ENCODE results near the gene DHRS12.

DHRS12 gene

GRCh38 chr13:51747438-51748434, 56.2 kb downstream of the DHRS12 start:
- DNase-seq: no peak

GRCh38 chr13:51746802-51747201, 57.2 kb downstream of the DHRS12 start:
- DNase-seq: no peak

DNA sequence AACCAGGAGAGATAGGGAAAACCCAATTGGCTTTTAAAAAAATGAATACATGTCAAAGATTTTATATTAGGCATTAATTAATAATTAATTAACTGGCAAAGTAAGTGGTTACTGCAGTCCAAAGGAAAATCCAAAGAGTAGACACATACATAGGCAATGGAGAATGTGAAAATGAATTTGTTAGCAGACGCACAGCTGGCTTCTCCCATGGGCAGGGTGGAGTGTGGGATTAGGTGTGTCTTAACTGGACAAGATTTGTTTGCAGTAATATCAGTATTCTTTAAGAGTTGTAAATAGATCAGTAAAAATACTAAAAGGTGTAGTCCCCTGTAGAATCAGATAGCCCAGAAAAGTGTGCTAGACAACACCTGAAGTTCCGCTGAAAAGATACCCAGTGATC, 58.7 kb downstream of the DHRS12 start:
- DNase-seq: no peak

DNA sequence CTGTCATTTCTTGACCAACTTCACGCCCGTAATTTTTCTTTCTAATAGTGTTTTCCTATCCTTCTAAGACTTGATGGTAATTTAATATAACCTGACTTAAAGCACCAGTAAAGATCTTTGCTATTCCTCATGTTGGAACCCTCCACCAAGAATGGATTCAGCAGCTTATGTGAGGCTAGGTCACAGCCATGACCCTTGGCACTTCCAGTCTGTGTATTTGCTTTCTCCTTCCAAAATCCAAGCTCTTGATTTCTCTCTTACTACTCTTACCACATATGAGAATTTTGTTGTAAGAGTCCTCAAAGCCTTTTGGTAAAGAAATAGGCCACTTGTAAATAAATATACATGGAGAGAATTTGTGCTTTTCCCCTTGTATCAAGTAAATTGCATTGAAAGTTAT, 61.4 kb downstream of the DHRS12 start:
- no peak for DNase-seq

GRCh38 chr13:51742031-51742430, 61.9 kb downstream of the DHRS12 start:
- DNase-seq: no peak

DNA sequence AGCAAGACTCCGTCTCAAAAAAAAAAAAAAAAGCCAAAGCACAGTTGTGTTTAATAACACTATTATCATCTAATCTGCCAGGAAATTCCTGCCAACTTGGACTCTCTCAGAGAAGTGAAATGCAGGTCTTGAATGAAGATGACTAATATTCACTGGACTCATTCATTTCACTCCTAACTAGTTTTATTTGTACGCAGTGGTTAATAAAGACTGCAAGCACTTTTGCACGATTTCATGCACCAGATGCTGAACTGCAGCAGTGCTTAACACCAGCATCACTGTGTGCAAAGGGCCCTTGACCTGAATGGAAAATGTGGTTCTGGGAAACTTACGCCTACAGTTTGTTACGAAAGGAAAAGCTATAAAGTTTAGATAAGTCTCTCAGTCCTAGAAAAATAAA, 63.3 kb downstream of the DHRS12 start:
- no peak for DNase-seq

- no peak for DNase-seq
Measured at GRCh38 chr13:51739027-51739764, 64.8 kb downstream of the DHRS12 start.

GRCh38 chr13:51738226-51738905, 65.6 kb downstream of the DHRS12 start:
- DNase-seq: peak in 1 of 5 donors; percentile 22

DNA sequence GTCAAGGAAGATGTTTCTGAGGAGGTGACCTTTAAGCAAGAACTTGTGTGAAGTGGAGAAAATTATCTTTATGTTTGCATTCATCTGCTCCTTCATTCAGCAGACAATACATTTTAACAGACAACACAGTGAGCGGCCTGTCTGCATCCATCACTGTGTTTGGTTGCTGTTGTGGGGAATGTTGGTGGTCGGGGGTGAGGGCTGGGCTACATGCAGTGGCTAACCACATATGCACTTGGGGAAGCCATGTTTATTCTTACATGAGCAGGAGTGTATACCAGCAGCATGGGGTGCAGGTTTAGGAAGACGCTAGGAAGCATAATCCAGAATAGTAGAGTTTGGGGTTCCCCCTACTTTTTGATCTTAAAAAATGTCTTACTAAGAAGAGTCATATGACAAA, 66.4 kb downstream of the DHRS12 start:
- DNase-seq: no peak

GRCh38 chr13:51734786-51735185, 69.2 kb downstream of the DHRS12 start:
- DNase-seq: no peak

GRCh38 chr13:51733374-51734298, 70.3 kb downstream of the DHRS12 start:
- DNase-seq: no peak

- DNase-seq: no peak
Measured at GRCh38 chr13:51731759-51732158, 72.2 kb downstream of the DHRS12 start.

DNA sequence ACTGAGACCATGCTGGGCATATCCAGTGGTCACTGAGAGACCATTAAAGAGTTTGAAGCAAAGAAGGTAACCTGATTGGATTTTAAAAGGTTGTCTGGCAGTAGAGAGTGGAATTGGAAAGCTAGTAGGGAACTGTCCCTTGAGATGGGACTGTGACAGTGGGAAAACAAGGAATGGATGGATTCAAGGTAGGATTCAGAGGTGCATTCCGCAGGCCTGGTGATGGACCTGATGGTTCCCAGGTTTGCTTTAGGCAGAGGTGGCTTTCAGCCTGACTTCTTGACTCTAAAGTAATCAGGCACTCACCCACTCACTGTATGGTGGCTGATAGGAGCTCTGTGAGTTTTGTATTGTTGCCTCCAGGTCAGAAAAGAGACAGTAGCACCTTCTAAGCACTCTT, 73.0 kb downstream of the DHRS12 start:
- no peak for DNase-seq

- peak in 1 of 5 donors; percentile 30 for DNase-seq
Measured at GRCh38 chr13:51729866-51730553, 74.0 kb downstream of the DHRS12 start.

GRCh38 chr13:51728972-51729371, 75.0 kb downstream of the DHRS12 start:
- no peak for DNase-seq

- no peak for DNase-seq
Measured at GRCh38 chr13:51728275-51728673, 75.7 kb downstream of the DHRS12 start.

- DNase-seq: no peak
Measured at GRCh38 chr13:51727634-51728274, 76.2 kb downstream of the DHRS12 start.

- DNase-seq: no peak
Measured at GRCh38 chr13:51726446-51727193, 77.3 kb downstream of the DHRS12 start.

DNA sequence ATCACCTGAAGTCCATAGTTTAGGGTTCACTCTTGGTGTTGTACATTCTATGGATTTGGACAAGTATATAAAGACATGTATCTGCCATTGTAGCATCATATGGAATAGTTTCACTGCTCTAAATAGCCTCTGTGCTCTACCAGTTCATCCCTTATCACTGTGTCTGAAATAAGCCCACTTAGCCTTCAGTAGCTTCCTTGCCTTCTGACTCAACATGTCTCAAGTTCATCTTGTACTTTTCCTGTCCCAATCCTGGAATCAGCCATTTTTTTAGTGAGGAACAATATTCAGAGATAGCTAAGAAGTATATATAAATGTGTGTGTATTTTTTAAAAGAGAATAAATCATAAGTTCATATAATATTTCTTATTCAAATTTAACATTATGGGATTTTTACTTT, 79.2 kb downstream of the DHRS12 start:
- no peak for DNase-seq

DNA sequence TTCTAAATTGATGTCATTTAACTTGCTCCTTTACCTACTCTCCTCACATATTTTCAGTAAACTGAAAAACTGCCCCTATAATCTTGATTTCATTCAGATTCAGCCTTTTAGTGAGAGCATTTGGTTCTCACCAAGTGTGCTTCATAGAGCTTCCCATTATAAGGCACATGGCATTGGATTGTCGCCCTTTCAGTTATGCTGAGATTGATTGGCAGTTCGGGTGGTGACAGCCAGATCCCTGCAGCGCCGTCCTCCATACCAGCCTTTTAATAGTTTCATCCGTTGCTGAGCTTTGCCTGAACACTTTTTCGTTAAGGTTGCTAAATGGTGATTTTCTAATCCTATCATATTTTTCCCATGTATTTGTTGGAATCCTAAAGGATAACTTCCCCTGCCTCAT, 80.4 kb downstream of the DHRS12 start:
- DNase-seq: no peak

All from T-helper 1 cell (primary cell).